Liver (tissue), 9 donors: ENCODE results near the gene USO1. TPM values are rescaled to one million over a fixed set of nuclear protein-coding genes. Genes with fewer than 3 reads are reported as not detected.

ENCODE experiments used
- DNase-seq: peaks from one replicate; pipeline ENCODE4 v3.0.0-alpha.2; 2017; ENCODE audit warnings: low spot score
- H3K27ac ChIP-seq, 2 donors: one replicate each; pipeline ENCODE4 v1.7.0; 2013; ENCODE audit warnings: inconsistent platforms in 2 of 2, low read length in 2 of 2, control low read depth in 1 of 2, low read depth in 1 of 2, mild to moderate bottlenecking in 1 of 2
- H3K27me3 ChIP-seq, 4 donors: one replicate each; pipeline versions ENCODE4 v1.6.1 to v1.7.0; 2013; ENCODE audit warnings: low read length in 3 of 4, inconsistent platforms in 1 of 4, mild to moderate bottlenecking in 1 of 4, moderate library complexity in 1 of 4; ENCODE audit not compliant: control insufficient read depth in 4 of 4, insufficient read depth in 4 of 4
- H3K36me3 ChIP-seq, 4 donors: one replicate each; pipeline versions ENCODE4 v1.6.1 to v1.7.0; 2013; ENCODE audit warnings: low read length in 3 of 4, mild to moderate bottlenecking in 3 of 4, low read depth in 1 of 4, moderate library complexity in 1 of 4; ENCODE audit not compliant: control insufficient read depth in 4 of 4, insufficient read depth in 3 of 4
- H3K4me1 ChIP-seq, 4 donors: one replicate each; pipeline versions ENCODE4 v1.6.1 to v1.7.0; 2013; ENCODE audit warnings: low read length in 3 of 4, mild to moderate bottlenecking in 3 of 4, moderate library complexity in 1 of 4; ENCODE audit not compliant: control insufficient read depth in 4 of 4, insufficient read depth in 4 of 4
- H3K4me3 ChIP-seq, 3 donors: one replicate each; pipeline versions ENCODE4 v1.6.1 to v1.7.0; 2013; ENCODE audit warnings: low read length in 3 of 3, control low read depth in 1 of 3, low read depth in 1 of 3, mild to moderate bottlenecking in 1 of 3
- H3K9ac ChIP-seq, 2 donors: one replicate each; pipeline ENCODE4 v1.7.0; 2013; ENCODE audit warnings: low read length in 2 of 2, mild to moderate bottlenecking in 2 of 2, moderate library complexity in 2 of 2, control low read depth in 1 of 2, low read depth in 1 of 2
- H3K9me3 ChIP-seq, 4 donors: one replicate each; pipeline versions ENCODE4 v1.6.1 to v1.7.0; 2013; ENCODE audit warnings: low read length in 3 of 4; ENCODE audit not compliant: control insufficient read depth in 4 of 4
- ATF3 ChIP-seq: IDR thresholded peaks from 2 replicates; pipeline ENCODE4 v1.6.1; 2016; ENCODE audit warnings: antibody characterized with exemption
- CTCF ChIP-seq: fragments of 150-350 bp; IDR thresholded peaks from 2 replicates; pipeline ENCODE4 v1.5.1; 2017; ENCODE audit warnings: improper control_type of control experiment, low read depth, low read length; ENCODE audit not compliant: missing input control
- FOXA1 ChIP-seq: IDR thresholded peaks from 2 replicates; pipeline ENCODE4 v1.6.1; 2016; ENCODE audit warnings: antibody characterized with exemption
- GABPA ChIP-seq, 2 donors: IDR thresholded peaks in 1 of 2; conservative IDR thresholded peaks in 1 of 2; 2 replicates each; pipeline ENCODE4 v1.6.1; 2016; ENCODE audit warnings: antibody characterized with exemption in 2 of 2, mild to moderate bottlenecking in 1 of 2, moderate library complexity in 1 of 2
- HNF4A ChIP-seq, 2 donors: conservative IDR thresholded peaks; 2 replicates each; pipeline ENCODE4 v1.6.1; 2016; ENCODE audit warnings: antibody characterized with exemption in 2 of 2, mild to moderate bottlenecking in 2 of 2
- HNF4G ChIP-seq: IDR thresholded peaks from 2 replicates; pipeline ENCODE4 v1.6.1; 2016; ENCODE audit warnings: antibody characterized with exemption
- JUND ChIP-seq, 2 donors: IDR thresholded peaks; 2 replicates each; pipeline ENCODE4 v1.6.1; 2016; ENCODE audit warnings: antibody characterized with exemption in 2 of 2
- RAD21 ChIP-seq, 2 donors: IDR thresholded peaks; 2 replicates each; pipeline ENCODE4 v1.6.1; 2016; ENCODE audit warnings: antibody characterized with exemption in 2 of 2, mild to moderate bottlenecking in 2 of 2
- RXRA ChIP-seq, 2 donors: IDR thresholded peaks; 2 replicates each; pipeline ENCODE4 v1.6.1; 2017 to 2018; ENCODE audit warnings: antibody characterized with exemption in 2 of 2, mild to moderate bottlenecking in 1 of 2
- SP1 ChIP-seq: IDR thresholded peaks from 2 replicates; pipeline ENCODE4 v1.6.1; 2018; ENCODE audit warnings: antibody characterized with exemption, mild to moderate bottlenecking
- TAF1 ChIP-seq: conservative IDR thresholded peaks from 2 replicates; pipeline ENCODE4 v1.6.1; 2016; ENCODE audit warnings: antibody characterized with exemption, mild to moderate bottlenecking
- YY1 ChIP-seq: IDR thresholded peaks from 2 replicates; pipeline ENCODE4 v1.6.1; 2016; ENCODE audit warnings: antibody characterized with exemption, mild to moderate bottlenecking
- WGBS: extraction: QIAGEN DNeasy Blood & Tissue Kit; methylation state at CpG from one replicate; pipeline ENCODE4 v1.1.7; 2013; 5-methylcytosine and 5-hydroxymethylcytosine counted together
- polyA plus RNA-seq, 2 donors: library from polyadenylated mRNA; stranded (reverse) in 1 of 2; unstranded in 1 of 2; fragments of 200-250 nt in 1 of 2; fragments of >200 nt in 1 of 2; fragmentation: Nextera tagmentation in 1 of 2; extraction: Ambion mirVana in 1 of 2; gene quantifications; one replicate each; pipeline versions ENCODE4 v1.2.1 to v1.2.3, GENCODE V29; 2013 to 2015
- total RNA-seq, 2 donors: library from RNA; depleted of rRNA; stranded (reverse); fragments of >200 nt; gene quantifications; one replicate each; pipeline ENCODE4 v1.2.3, GENCODE V29; 2014
- TF ChIP-seq, protein P1 (sequence below): IDR thresholded peaks from 2 replicates; pipeline ENCODE4 v1.6.1; 2016; ENCODE audit warnings: antibody characterized with exemption, mild to moderate bottlenecking
- TF ChIP-seq, protein P2 (sequence below): IDR thresholded peaks from 2 replicates; pipeline ENCODE4 v1.6.1; 2016; ENCODE audit warnings: antibody characterized with exemption
- TF ChIP-seq, protein P3 (sequence below): IDR thresholded peaks from 2 replicates; pipeline ENCODE4 v1.6.1; 2016; ENCODE audit warnings: antibody characterized with exemption
- donor health status: healthy.
- donor health status: healthy.
- donor health status: healthy.
- donor health status: healthy.
- donor health status: healthy.

USO1 gene
- total and polyA plus RNA-seq, 4 donors: 18.4 to 77.0 (median 39.5) TPM

GRCh38 chr4:75708218-75708691 lies 16.1 kb upstream of the USO1 start:
- no peak overlapping the region for H3K27ac ChIP-seq
- H3K27me3 ChIP-seq: no peaks in the 10 kb centered on the region
- 76% methylated on average over 3 of the region's 3 CpGs for WGBS
- no peaks in the 10 kb centered on the region for H3K36me3 ChIP-seq
- no peak for DNase-seq
- no peak overlapping the region for H3K4me3 ChIP-seq
- no peak overlapping the region for H3K9ac ChIP-seq
- TF ChIP-seq RAD21 (IDR thresholded peaks at IDR 0.05) (peak; percentile 73 to 78), SP1 (no peak)
- no peaks in the 10 kb centered on the region for H3K9me3 ChIP-seq
- H3K4me1 ChIP-seq: peaks cover 0 to 19% (median 5%) of the 10 kb centered on the region in 4 donors

GRCh38 chr4:75710246-75710645 lies 14.1 kb upstream of the USO1 start:
- Histone ChIP-seq H3K27ac (no peak overlapping the region), H3K36me3 (no peaks in the 10 kb centered on the region), H3K4me1 (peaks cover 5 to 22% (median 7%) of the 10 kb centered on the region in 4 donors), H3K4me3 (no peak overlapping the region), H3K27me3 (no peaks in the 10 kb centered on the region), H3K9ac (no peak overlapping the region), H3K9me3 (no peaks in the 10 kb centered on the region)
- TF ChIP-seq CTCF (no peak), YY1 (no peak), GABPA (IDR thresholded peaks at IDR 0.05 in 1 of 2, conservative IDR thresholded peaks at IDR 0.05 in 1 of 2) (no peak), HNF4A (conservative IDR thresholded peaks at IDR 0.05) (peak; percentile 9 to 24), ATF3 (no peak), RXRA (IDR thresholded peaks at IDR 0.05) (peak in 1 of 2 donors; percentile 22), JUND (IDR thresholded peaks at IDR 0.05) (peak in 1 of 2 donors; percentile 9), HNF4G (no peak), SP1 (peak; percentile 20), RAD21 (IDR thresholded peaks at IDR 0.05) (peak in 1 of 2 donors; percentile 4)
- TF ChIP-seq, protein P1, sequence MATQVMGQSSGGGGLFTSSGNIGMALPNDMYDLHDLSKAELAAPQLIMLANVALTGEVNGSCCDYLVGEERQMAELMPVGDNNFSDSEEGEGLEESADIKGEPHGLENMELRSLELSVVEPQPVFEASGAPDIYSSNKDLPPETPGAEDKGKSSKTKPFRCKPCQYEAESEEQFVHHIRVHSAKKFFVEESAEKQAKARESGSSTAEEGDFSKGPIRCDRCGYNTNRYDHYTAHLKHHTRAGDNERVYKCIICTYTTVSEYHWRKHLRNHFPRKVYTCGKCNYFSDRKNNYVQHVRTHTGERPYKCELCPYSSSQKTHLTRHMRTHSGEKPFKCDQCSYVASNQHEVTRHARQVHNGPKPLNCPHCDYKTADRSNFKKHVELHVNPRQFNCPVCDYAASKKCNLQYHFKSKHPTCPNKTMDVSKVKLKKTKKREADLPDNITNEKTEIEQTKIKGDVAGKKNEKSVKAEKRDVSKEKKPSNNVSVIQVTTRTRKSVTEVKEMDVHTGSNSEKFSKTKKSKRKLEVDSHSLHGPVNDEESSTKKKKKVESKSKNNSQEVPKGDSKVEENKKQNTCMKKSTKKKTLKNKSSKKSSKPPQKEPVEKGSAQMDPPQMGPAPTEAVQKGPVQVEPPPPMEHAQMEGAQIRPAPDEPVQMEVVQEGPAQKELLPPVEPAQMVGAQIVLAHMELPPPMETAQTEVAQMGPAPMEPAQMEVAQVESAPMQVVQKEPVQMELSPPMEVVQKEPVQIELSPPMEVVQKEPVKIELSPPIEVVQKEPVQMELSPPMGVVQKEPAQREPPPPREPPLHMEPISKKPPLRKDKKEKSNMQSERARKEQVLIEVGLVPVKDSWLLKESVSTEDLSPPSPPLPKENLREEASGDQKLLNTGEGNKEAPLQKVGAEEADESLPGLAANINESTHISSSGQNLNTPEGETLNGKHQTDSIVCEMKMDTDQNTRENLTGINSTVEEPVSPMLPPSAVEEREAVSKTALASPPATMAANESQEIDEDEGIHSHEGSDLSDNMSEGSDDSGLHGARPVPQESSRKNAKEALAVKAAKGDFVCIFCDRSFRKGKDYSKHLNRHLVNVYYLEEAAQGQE: no peak
- DNase-seq: no peak
- 49% methylated on average over 4 of the region's 4 CpGs for WGBS

DNA sequence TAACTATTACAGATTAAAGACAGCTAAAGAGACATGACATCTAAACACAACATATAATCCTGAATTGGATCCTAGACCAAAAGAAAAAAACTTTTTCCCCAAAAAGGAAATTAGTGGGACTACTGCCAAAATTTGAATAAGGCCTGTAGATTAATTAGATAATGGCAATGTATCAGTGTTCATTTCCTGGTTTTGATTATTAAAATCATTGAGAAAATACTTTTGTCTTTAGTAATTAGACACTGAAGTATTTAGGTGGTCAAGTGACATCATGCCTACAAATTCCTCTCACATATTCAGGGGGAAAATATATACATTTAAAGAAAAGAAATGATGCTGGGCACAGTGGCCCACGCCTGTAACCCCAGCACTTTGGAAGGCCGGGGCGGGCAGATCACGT lies 10.4 kb upstream of the USO1 start:
- no peaks in the 10 kb centered on the region for H3K27me3 ChIP-seq
- peaks cover 9 to 30% (median 13%) of the 10 kb centered on the region in 4 donors for H3K4me1 ChIP-seq
- no peak overlapping the region for H3K9ac ChIP-seq
- no peak for TF ChIP-seq RXRA (IDR thresholded peaks at IDR 0.05)
- no peak for TF ChIP-seq JUND (IDR thresholded peaks at IDR 0.05)
- TF ChIP-seq CTCF: no peak
- TF ChIP-seq FOXA1: no peak
- TF ChIP-seq YY1: no peak
- TF ChIP-seq ATF3: no peak
- TF ChIP-seq, protein P2, sequence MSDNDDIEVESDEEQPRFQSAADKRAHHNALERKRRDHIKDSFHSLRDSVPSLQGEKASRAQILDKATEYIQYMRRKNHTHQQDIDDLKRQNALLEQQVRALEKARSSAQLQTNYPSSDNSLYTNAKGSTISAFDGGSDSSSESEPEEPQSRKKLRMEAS: no peak
- no peak for TF ChIP-seq RAD21 (IDR thresholded peaks at IDR 0.05)
- TF ChIP-seq, protein P3, sequence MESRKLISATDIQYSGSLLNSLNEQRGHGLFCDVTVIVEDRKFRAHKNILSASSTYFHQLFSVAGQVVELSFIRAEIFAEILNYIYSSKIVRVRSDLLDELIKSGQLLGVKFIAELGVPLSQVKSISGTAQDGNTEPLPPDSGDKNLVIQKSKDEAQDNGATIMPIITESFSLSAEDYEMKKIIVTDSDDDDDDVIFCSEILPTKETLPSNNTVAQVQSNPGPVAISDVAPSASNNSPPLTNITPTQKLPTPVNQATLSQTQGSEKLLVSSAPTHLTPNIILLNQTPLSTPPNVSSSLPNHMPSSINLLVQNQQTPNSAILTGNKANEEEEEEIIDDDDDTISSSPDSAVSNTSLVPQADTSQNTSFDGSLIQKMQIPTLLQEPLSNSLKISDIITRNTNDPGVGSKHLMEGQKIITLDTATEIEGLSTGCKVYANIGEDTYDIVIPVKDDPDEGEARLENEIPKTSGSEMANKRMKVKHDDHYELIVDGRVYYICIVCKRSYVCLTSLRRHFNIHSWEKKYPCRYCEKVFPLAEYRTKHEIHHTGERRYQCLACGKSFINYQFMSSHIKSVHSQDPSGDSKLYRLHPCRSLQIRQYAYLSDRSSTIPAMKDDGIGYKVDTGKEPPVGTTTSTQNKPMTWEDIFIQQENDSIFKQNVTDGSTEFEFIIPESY: no peak
- no peak for TF ChIP-seq SP1
- no peak for TF ChIP-seq TAF1
- TF ChIP-seq HNF4G: no peak
- TF ChIP-seq GABPA (IDR thresholded peaks at IDR 0.05 in 1 of 2, conservative IDR thresholded peaks at IDR 0.05 in 1 of 2): no peak
- H3K4me3 ChIP-seq: no peak overlapping the region
- WGBS: 91% methylated on average over 4 of the region's 4 CpGs
- H3K9me3 ChIP-seq: no peaks in the 10 kb centered on the region
- H3K27ac ChIP-seq: no peak overlapping the region
- peaks cover 0 to 5% (median 2%) of the 10 kb centered on the region in 4 donors for H3K36me3 ChIP-seq
- DNase-seq: no peak
